ENCODE measurements around the gene DTX3L.
A peak's percentile ranks its signal among the peaks of the same experiment; 100 is the strongest.
"Not testable (repeated sequence)": the region's sequence is repeated elsewhere in the genome, so short reads cannot be mapped to it uniquely, and the experiment has no call there.

DTX3L gene

GRCh38 chr3:122562923-122563716, 1.0 kb upstream of the DTX3L start:
- DNase-seq: no peak

- no peak for DNase-seq
Measured at GRCh38 chr3:122563717-122564025, 467 bp upstream of the DTX3L start.

DNA sequence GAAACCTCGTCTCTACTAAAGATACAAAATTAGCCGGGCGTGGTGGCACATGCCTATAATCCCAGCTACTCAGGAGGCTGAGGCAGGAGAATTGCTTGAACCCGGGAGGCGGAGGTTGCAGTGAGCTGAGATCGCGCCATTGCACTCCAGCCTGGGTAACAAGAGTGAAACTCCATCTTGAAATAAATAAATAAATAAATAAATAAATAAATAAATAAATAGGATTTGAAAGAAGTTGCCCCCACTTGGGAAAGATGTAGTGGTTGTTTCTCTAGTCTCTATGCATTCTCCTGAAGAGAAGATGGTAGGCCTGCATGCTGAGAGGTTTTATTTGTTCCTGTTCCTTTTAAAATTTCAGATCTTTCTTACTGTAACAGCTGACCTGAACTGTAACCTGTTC, 4.0 kb downstream of the DTX3L start:
- not testable (repeated sequence) for DNase-seq

DNA sequence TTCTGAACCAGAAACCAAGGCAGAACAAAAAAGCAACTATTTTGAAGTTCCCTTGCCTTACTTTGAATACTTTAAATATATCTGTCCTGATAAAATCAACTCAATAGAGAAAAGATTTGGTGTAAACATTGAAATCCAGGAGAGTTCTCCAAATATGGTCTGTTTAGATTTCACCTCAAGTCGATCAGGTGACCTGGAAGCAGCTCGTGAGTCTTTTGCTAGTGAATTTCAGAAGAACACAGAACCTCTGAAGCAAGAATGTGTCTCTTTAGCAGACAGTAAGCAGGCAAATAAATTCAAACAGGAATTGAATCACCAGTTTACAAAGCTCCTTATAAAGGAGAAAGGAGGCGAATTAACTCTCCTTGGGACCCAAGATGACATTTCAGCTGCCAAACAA, 4.6 kb downstream of the DTX3L start:
- DNase-seq: no peak

GRCh38 chr3:122572940-122573412, 8.8 kb downstream of the DTX3L start:
- DNase-seq: peak; percentile 52

- no peak for DNase-seq
Measured at GRCh38 chr3:122576174-122576940, 12.2 kb downstream of the DTX3L start.

DNA sequence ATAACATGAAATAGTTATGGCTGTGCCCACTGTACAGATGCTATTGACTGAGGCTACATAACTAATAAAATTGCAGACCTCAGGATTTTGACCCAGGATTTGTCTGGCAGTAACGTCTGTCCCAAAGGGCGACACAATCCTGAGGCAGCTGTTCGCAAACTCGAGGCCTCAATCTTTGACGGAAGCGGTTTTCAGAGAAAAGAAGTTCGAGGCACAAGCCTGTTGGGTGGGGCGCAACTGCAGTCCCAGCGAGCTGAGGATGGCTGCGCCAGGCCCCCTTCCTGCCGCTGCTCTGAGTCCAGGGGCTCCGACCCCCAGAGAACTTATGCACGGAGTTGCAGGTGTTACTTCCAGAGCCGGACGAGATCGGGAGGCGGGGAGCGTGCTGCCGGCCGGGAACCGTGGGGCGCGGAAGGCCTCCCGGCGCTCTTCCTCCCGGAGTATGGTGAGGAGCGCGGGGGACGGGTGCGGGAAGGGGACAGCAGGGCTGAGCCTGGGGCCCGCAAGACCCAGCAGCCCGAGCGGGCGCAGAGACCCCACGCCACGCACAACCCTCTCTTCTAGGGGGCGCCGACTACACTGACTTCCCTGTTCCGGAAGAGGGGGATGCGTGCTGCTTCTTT, 13.4 kb downstream of the DTX3L start, which contains the start of gene PARP15:
TSS of gene PARP15 (plus strand) at position 242 of the 623 bp plus-strand sequence. CDS start at position 260, 18 bp downstream.
- peak; percentile 58 for DNase-seq

- DNase-seq: no peak
Measured at GRCh38 chr3:122578069-122578740, 14.1 kb downstream of the DTX3L start.

GRCh38 chr3:122580470-122580869, 16.3 kb downstream of the DTX3L start:
- DNase-seq: no peak

- no peak for DNase-seq
Measured at GRCh38 chr3:122581622-122582021, 17.5 kb downstream of the DTX3L start.

DNA sequence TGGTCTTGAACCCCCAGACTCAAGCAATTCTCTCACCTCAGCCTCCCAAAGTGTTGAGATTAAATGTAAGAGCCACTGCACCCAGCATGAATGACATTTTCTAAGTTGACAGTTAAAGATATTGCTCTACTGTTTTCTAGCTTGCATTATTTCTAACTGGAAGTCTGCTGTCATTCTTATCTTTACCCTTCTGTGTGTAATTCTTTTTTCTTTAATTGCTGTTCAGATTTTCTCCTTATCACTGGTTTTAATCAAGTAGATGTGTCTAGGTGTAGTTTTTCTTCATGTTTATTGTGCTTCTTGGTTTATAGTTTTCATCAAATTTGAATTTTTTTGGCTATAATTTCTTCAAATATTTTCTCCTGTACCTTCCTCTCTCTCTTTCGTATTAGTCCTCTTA, 18.3 kb downstream of the DTX3L start:
- DNase-seq: no peak

GRCh38 chr3:122586098-122586497, 22.0 kb downstream of the DTX3L start:
- DNase-seq: no peak

DNA sequence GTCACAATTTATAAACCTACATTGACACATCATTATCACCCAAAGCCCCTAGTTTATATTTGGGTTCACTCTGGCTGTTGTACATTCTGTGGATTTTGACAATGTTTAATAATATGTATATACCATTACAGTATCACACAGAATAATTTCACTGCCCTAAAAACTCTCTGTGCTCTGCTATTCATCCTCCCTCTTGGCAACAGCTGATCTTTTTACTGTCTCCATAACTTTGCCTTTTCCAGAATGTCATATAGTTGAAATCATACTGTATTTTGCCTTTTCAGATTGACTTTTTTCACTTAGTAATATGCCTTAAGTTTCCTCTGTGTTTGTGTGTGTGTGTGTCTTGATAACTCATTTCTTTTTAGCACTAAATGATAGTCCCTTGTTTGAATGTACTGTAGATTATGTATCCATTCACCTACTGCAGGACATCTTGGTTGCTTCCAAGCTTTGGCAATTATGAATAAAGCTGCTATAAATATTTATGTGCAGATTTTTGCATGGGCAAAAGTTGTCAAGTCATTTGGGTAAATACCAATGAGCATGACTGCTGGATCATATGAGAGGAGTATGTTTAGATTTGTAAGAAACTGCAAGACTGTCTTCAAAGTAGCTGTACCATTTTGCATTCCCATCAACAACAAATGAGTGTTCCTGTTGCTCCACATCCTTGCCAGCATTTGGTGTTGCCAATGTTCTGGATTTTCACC, 22.8 kb downstream of the DTX3L start:
- no peak for DNase-seq

DNA sequence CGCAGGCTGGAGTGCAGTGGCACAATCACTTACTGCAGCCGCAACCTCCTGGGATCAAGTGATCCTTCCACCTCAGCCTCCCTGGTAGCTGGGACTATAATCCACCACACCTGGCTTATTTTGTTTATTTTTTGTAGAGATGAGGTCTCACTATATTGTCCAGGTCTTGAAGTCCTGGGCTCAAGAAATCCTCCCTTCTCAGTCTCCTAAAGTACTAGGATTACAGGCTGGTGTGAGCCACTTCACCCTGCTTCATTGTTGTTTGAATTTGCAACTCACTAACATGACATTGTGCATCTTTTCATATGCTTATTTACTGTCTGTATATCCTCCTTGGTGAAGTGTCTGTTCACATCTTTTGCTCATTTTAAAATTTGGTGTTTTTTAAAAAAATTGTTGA, 23.4 kb downstream of the DTX3L start:
- no peak for DNase-seq

DNA sequence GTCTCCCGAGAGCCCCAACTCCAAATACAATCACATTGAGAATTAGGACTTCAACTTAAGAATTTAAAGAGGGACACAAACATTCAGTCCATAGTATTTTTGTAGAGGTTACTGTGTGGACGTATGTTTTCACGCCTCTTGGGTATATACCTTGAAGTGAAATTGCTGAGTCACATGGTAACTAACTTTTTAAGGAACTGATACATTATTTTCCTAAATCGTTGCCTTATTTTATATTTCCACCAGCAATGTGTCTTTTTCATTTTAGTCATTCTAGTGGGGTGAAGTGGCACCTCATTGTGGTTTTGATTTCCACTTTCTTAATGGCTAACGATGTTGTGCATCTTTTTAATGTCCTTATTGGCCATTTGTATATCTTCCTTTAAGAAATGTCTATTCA, 25.2 kb downstream of the DTX3L start:
- DNase-seq: no peak

- no peak for DNase-seq
Measured at GRCh38 chr3:122590610-122591009, 26.5 kb downstream of the DTX3L start.

GRCh38 chr3:122594025-122594424, 29.9 kb downstream of the DTX3L start:
- no peak for DNase-seq

GRCh38 chr3:122598151-122598550, 34.0 kb downstream of the DTX3L start:
- no peak for DNase-seq

DNA sequence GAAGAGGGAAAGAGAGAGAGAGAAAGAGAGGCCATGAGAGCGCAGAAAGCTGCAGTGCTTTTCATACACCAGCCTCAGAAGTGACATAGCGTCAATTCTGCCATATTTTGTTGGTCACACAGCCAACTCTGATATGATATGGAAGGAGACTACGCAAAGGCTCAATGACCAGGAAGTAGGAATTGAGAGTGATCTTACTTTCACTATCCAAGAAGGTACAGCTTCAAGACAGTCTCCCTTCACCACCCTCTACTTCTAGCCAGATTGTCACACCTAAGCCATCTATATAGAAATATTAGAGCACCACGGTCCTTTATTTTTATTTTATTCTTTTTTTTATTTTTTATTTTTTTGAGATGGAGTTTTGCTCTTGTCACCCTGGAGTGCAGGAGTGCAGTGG, 34.4 kb downstream of the DTX3L start:
- no peak for DNase-seq

DNA sequence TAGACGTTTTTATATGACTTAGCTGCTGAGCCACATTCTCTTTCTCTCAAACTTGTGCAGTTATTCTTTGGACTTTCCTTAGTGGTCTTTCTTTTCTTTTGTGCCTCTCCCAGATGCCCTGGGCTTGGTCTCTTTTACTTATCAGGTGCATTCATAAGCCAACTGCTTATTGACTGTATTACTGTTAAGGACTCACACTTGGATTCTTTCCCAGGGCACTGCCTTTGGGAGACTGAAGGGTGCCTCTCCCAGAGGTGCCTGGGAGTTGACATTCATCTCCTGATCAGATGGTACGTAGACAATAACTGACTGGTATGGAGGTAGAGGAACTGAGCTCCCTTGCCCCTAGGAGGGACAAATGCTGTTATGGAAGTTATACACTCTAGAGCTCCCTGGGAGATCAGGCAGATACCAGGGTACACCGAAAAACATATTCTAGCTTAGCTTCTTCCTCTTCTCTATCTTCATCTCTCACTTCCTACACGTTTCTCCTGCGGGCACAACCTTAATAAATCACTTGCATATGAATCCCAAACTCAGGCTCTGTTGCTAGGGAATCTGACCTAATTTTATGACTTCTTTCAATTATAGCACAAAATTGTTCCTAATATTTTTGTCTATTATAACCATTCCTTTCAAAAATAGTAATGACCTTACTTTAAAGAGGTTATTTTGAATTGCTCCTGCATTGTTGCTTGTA, 38.0 kb downstream of the DTX3L start:
- no peak for DNase-seq

- no peak for DNase-seq
Measured at GRCh38 chr3:122603056-122603455, 38.9 kb downstream of the DTX3L start.

- no peak for DNase-seq
Measured at GRCh38 chr3:122606330-122606729, 42.2 kb downstream of the DTX3L start.
